Activated CD4-positive, alpha-beta T cell treated with anti-CD3 and anti-CD28 coated beads, Interleukin-2, Interleukin-4, amounts not matched to agents 100 ng/mL and 50 ng/mL, durations not matched to agents 16 hours and 8 hours (primary cell): ENCODE results near the gene BMP2K.
A peak's percentile ranks its signal among the peaks of the same experiment; 100 is the strongest.

ENCODE experiments used
- DNase-seq: peaks from one replicate; pipeline ENCODE4 v3.0.0-alpha.2; 2020; ENCODE audit warnings: low spot score

The BMP2K gene

GRCh38 chr4:78764498-78764961 is 11.6 kb upstream of the BMP2K start:
- DNase-seq: no peak

- DNase-seq: no peak
Observed at GRCh38 chr4:78765432-78766006, 10.6 kb upstream of the BMP2K start.

GRCh38 chr4:78766026-78766425 is 10.1 kb upstream of the BMP2K start:
- no peak for DNase-seq

- DNase-seq: no peak
Observed at GRCh38 chr4:78766650-78767049, 9.5 kb upstream of the BMP2K start.

- DNase-seq: no peak
Observed at GRCh38 chr4:78767350-78767749, 8.8 kb upstream of the BMP2K start.

- no peak for DNase-seq
Observed at GRCh38 chr4:78768452-78769180, 7.5 kb upstream of the BMP2K start.

GRCh38 chr4:78770091-78770642 is 6.0 kb upstream of the BMP2K start:
- no peak for DNase-seq

GRCh38 chr4:78772526-78773091 is 3.5 kb upstream of the BMP2K start:
- DNase-seq: no peak

GRCh38 chr4:78774417-78774816 is 1.7 kb upstream of the BMP2K start:
- no peak for DNase-seq

- peak; percentile 88 for DNase-seq
Observed at GRCh38 chr4:78775303-78776078, 659 bp upstream of the BMP2K start.

GRCh38 chr4:78776729-78777575 is 802 bp downstream of the BMP2K start:
- DNase-seq: peak; percentile 65

GRCh38 chr4:78777576-78777940 is 1.4 kb downstream of the BMP2K start:
- no peak for DNase-seq

GRCh38 chr4:78778530-78778929 is 2.4 kb downstream of the BMP2K start:
- no peak for DNase-seq

GRCh38 chr4:78779280-78779679 is 3.1 kb downstream of the BMP2K start:
- no peak for DNase-seq

GRCh38 chr4:78780093-78780492 is 3.9 kb downstream of the BMP2K start:
- no peak for DNase-seq

- DNase-seq: no peak
Observed at GRCh38 chr4:78781139-78781538, 5.0 kb downstream of the BMP2K start.

- no peak for DNase-seq
Observed at GRCh38 chr4:78781924-78782323, 5.8 kb downstream of the BMP2K start.

- no peak for DNase-seq
Observed at GRCh38 chr4:78784236-78784865, 8.2 kb downstream of the BMP2K start.

GRCh38 chr4:78787392-78788006 is 11.3 kb downstream of the BMP2K start:
- DNase-seq: no peak

GRCh38 chr4:78788007-78788889 is 12.1 kb downstream of the BMP2K start:
- no peak for DNase-seq
